IPS-15b (cell line): ENCODE data around the gene FBXO2.

Experiments
- H3K27me3 ChIP-seq: one replicate; pipeline ENCODE4 v1.6.1; 2013; ENCODE audit warnings: low read length; ENCODE audit not compliant: control insufficient read depth, insufficient read depth
- H3K36me3 ChIP-seq: one replicate; pipeline ENCODE4 v1.6.1; 2013; ENCODE audit warnings: low read length; ENCODE audit not compliant: control insufficient read depth, insufficient read depth
- H3K4me1 ChIP-seq: one replicate; pipeline ENCODE4 v1.6.1; 2013; ENCODE audit warnings: mild to moderate bottlenecking, low read length; ENCODE audit not compliant: control insufficient read depth, insufficient read depth
- H3K4me3 ChIP-seq: one replicate; pipeline ENCODE4 v1.5.1; 2013; ENCODE audit warnings: low read depth, low read length
- H3K9ac ChIP-seq: one replicate; pipeline ENCODE4 v1.6.1; 2013; ENCODE audit warnings: low read depth, mild to moderate bottlenecking, low read length
- H3K9me3 ChIP-seq: one replicate; pipeline ENCODE4 v1.6.1; 2013; ENCODE audit warnings: mild to moderate bottlenecking, low read length; ENCODE audit not compliant: control insufficient read depth, insufficient read depth

Gene FBXO2

DNA sequence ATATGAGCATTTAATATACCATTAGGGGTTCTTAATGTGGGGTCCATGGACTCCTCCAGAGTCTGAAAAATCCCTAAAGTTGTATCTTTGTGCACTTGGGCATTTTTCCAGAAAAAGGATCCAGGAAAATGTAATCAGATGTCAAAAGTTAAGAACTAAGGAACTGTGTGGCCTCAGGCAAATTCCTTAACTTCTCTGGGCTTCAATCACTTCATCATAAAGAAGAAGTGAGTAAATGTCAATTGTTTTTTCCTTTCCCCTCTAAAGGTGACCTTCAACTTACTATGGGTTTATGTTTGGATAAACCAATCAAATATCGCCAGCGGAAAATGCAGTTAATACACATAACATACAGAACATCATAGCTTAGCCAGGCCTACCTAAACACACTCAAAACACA is 24.2 kb upstream of the FBXO2 start:
- Histone ChIP-seq H3K9ac (no peak overlapping the region), H3K9me3 (no peaks in the 10 kb centered on the region), H3K27me3 (no peaks in the 10 kb centered on the region), H3K4me1 (peaks cover 13% of the 10 kb centered on the region), H3K4me3 (no peak overlapping the region), H3K36me3 (peaks cover 51% of the 10 kb centered on the region)

DNA sequence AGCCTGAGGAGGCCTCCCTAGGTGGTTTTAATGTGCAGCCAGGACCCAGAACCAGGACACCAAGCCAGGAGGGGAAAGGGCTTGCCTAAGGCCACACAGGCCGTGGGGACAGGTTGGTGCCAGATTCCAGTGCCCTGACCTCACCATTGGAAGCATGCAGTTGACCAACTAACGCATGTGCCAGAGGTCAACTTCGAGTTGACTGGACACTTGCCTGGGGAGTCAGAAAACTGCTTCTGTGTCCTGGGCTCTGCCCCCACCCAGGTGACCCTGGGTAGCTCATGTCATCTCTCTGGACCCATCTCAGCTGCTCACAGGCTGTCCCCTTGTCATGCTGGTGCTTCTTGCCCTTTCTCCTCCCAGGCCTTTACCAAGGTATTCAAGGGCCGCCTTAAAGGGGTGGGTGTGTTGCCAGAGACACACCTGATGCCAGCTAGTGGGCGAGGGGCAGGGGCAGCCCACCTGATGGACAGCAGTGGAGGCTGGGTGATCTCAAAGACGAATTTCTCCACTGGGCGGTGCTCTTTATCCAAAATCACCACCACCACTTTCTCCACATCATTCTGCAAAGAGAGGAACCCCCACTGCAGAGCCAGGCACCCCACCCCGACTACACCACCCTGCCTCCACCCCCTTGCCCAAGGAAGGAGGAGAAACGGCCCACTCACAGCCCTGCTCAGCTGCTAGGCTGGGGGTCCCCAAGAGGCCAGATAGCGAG is 22.3 kb upstream of the FBXO2 start:
- no peak overlapping the region for H3K4me3 ChIP-seq
- H3K9ac ChIP-seq = no peak overlapping the region
- H3K4me1 ChIP-seq = no peaks in the 10 kb centered on the region
- peaks cover 70% of the 10 kb centered on the region for H3K36me3 ChIP-seq
- H3K27me3 ChIP-seq = no peaks in the 10 kb centered on the region
- H3K9me3 ChIP-seq = no peaks in the 10 kb centered on the region

DNA sequence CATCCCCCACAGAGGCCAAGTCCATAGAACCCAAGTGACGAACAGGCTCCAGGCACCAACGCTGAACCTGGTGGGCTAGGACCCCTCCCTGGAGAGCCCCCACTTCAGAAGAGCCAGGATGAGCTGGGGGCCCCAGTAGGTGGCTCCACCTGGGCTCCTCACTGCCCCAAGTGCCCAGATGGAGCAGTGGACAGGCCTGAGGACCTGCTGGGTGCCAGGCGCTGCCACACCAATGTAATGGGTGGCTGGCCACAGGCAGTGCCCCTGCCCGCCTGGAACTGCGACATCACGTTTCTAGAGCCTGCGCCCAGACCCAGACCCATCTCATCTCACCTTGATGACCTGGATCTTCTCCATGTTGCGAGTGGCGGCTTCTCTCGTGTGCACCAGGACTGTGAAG is 21.1 kb upstream of the FBXO2 start:
- Histone ChIP-seq H3K4me1 (no peaks in the 10 kb centered on the region), H3K9me3 (no peaks in the 10 kb centered on the region), H3K36me3 (peaks cover 78% of the 10 kb centered on the region), H3K27me3 (no peaks in the 10 kb centered on the region), H3K9ac (no peak overlapping the region), H3K4me3 (no peak overlapping the region)

- Histone ChIP-seq H3K4me3 (no peak overlapping the region), H3K4me1 (no peaks in the 10 kb centered on the region), H3K9ac (no peak overlapping the region), H3K27me3 (no peaks in the 10 kb centered on the region), H3K36me3 (peaks cover 78% of the 10 kb centered on the region), H3K9me3 (no peaks in the 10 kb centered on the region)
These were observed 20.3 kb upstream of the FBXO2 start for GRCh38 chr1:11674488-11674887.

- Histone ChIP-seq H3K9ac (no peak overlapping the region), H3K4me3 (no peak overlapping the region), H3K9me3 (no peaks in the 10 kb centered on the region), H3K27me3 (no peaks in the 10 kb centered on the region), H3K4me1 (no peaks in the 10 kb centered on the region), H3K36me3 (peaks cover 69% of the 10 kb centered on the region)
These were observed 19.0 kb upstream of the FBXO2 start for GRCh38 chr1:11673089-11673769.

DNA sequence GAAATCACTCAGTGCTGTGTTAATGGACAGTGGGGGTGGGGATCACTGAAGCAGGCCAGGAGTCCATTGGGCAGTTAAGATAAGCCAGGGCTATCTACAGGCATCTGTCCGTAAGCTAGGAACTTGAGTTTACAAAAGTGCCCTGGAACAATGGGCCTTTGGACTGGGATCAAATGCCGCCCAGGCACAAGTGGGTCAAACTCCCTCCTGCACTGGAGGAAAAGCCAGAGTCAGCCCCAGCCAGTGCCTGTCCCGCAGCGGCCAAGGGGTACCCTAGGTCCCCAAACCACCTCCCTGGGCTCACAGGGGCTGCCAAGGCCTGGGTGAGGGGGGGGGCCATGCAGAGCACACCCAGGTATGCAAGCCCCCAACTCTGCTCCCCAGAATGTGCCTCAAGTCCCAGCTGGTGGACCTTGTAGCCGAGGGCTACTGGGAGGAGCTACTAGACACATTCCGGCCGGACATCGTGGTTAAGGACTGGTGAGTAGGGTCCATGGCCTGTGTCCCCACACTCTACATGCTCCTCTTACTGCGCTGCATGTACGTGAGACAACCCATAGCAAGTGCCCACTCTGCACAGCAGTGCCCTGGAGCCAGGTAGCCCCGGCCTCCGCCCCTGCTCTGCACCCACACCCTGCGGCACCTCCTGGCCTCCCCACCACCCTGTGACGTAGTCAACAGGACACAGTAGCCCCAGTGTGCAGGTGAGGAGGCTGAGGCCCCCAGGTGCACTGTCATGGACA is 17.5 kb upstream of the FBXO2 start:
- Histone ChIP-seq H3K36me3 (peaks cover 60% of the 10 kb centered on the region), H3K27me3 (no peaks in the 10 kb centered on the region), H3K9ac (no peak overlapping the region), H3K4me1 (no peaks in the 10 kb centered on the region), H3K9me3 (no peaks in the 10 kb centered on the region), H3K4me3 (no peak overlapping the region)

- Histone ChIP-seq H3K36me3 (peaks cover 55% of the 10 kb centered on the region), H3K9me3 (no peaks in the 10 kb centered on the region), H3K9ac (no peak overlapping the region), H3K4me3 (no peak overlapping the region), H3K27me3 (no peaks in the 10 kb centered on the region), H3K4me1 (no peaks in the 10 kb centered on the region)
These were observed 16.9 kb upstream of the FBXO2 start for GRCh38 chr1:11671205-11671543.

GRCh38 chr1:11670747-11671146 is 16.5 kb upstream of the FBXO2 start:
- H3K4me3 ChIP-seq = no peak overlapping the region
- peaks cover 51% of the 10 kb centered on the region for H3K36me3 ChIP-seq
- H3K9ac ChIP-seq = no peak overlapping the region
- H3K9me3 ChIP-seq = no peaks in the 10 kb centered on the region
- no peaks in the 10 kb centered on the region for H3K27me3 ChIP-seq
- no peaks in the 10 kb centered on the region for H3K4me1 ChIP-seq

DNA sequence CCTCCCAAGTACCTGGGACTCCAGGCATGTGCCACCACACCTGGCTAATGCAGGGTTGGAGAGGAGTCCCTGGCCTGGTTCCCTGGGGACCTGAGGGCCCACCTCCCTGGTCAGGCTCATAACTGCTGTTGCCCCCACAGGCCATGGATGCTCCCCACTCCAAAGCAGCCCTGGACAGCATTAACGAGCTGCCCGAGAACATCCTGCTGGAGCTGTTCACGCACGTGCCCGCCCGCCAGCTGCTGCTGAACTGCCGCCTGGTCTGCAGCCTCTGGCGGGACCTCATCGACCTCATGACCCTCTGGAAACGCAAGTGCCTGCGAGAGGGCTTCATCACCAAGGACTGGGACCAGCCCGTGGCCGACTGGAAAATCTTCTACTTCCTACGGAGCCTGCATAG is 14.3 kb upstream of the FBXO2 start:
- no peaks in the 10 kb centered on the region for H3K4me1 ChIP-seq
- H3K4me3 ChIP-seq = no peak overlapping the region
- H3K9me3 ChIP-seq = no peaks in the 10 kb centered on the region
- H3K9ac ChIP-seq = no peak overlapping the region
- H3K36me3 ChIP-seq = peaks cover 32% of the 10 kb centered on the region
- no peaks in the 10 kb centered on the region for H3K27me3 ChIP-seq

GRCh38 chr1:11664336-11665065 is 10.3 kb upstream of the FBXO2 start:
- Histone ChIP-seq H3K27me3 (no peaks in the 10 kb centered on the region), H3K4me3 (peak overlapping the region; percentile 14), H3K4me1 (no peaks in the 10 kb centered on the region), H3K9me3 (no peaks in the 10 kb centered on the region), H3K9ac (no peak overlapping the region), H3K36me3 (peaks cover 20% of the 10 kb centered on the region)

GRCh38 chr1:11661103-11661502 is 6.9 kb upstream of the FBXO2 start:
- Histone ChIP-seq H3K9ac (no peak overlapping the region), H3K27me3 (no peaks in the 10 kb centered on the region), H3K36me3 (peaks cover 22% of the 10 kb centered on the region), H3K9me3 (no peaks in the 10 kb centered on the region), H3K4me3 (no peak overlapping the region), H3K4me1 (no peaks in the 10 kb centered on the region)
